Osteocyte (in vitro differentiated cells): ENCODE measurements around the gene PTPN14. TPM values are rescaled to one million over a fixed set of nuclear protein-coding genes. Genes with fewer than 3 reads are reported as not detected.

Source experiments
- DNase-seq: peaks from one replicate; pipeline ENCODE4 v3.0.0; 2021; ENCODE audit warnings: mixed read lengths; ENCODE audit not compliant: unreplicated experiment; ENCODE audit errors: extremely low spot score
- H3K27ac Mint-ChIP-seq: one replicate; pipeline ENCODE4 v1.8.0; 2021; ENCODE audit warnings: mild to moderate bottlenecking, mixed read lengths; ENCODE audit not compliant: unreplicated experiment
- H3K27me3 Mint-ChIP-seq: one replicate; pipeline ENCODE4 v1.8.0; 2021; ENCODE audit warnings: mixed read lengths; ENCODE audit not compliant: unreplicated experiment
- H3K36me3 Mint-ChIP-seq: one replicate; pipeline ENCODE4 v1.8.0; 2021; ENCODE audit warnings: mixed read lengths; ENCODE audit not compliant: unreplicated experiment
- H3K4me1 Mint-ChIP-seq: one replicate; pipeline ENCODE4 v1.8.0; 2021; ENCODE audit warnings: mixed read lengths; ENCODE audit not compliant: unreplicated experiment
- H3K4me3 Mint-ChIP-seq: one replicate; pipeline ENCODE4 v1.8.0; 2021; ENCODE audit warnings: mild to moderate bottlenecking, moderate library complexity, mixed read lengths; ENCODE audit not compliant: unreplicated experiment
- H3K9me3 Mint-ChIP-seq: one replicate; pipeline ENCODE4 v1.8.0; 2021; ENCODE audit warnings: mixed read lengths; ENCODE audit not compliant: unreplicated experiment
- CTCF ChIP-seq: fragments of 200-600 bp; sonication (generic); IDR thresholded peaks from 2 replicates; pipeline ENCODE4 v1.5.0; 2021; ENCODE audit warnings: antibody characterized with exemption, mild to moderate bottlenecking, moderate library complexity
- total RNA-seq: library from RNA; stranded (reverse); gene quantifications from 2 replicates; pipeline ENCODE4 v1.2.1, GENCODE V29; 2021

PTPN14 gene
- total RNA-seq, 1 donor from 2014 or later: 140 TPM

GRCh38 chr1:214363386-214363785 is 188.0 kb downstream of the PTPN14 start:
- TF ChIP-seq CTCF: no peak
- peaks cover 5% of the 10 kb centered on the region for H3K4me1 Mint-ChIP-seq
- no peaks in the 10 kb centered on the region for H3K27me3 Mint-ChIP-seq
- peak overlapping the region; percentile 27 for H3K27ac Mint-ChIP-seq
- H3K36me3 Mint-ChIP-seq: peaks cover 68% of the 10 kb centered on the region
- no peak for DNase-seq
- no peak overlapping the region for H3K4me3 Mint-ChIP-seq
- no peaks in the 10 kb centered on the region for H3K9me3 Mint-ChIP-seq

GRCh38 chr1:214362188-214362882 is 189.1 kb downstream of the PTPN14 start:
- no peaks in the 10 kb centered on the region for H3K27me3 Mint-ChIP-seq
- H3K4me1 Mint-ChIP-seq: peaks cover 5% of the 10 kb centered on the region
- H3K27ac Mint-ChIP-seq: peak overlapping the region; percentile 41
- TF ChIP-seq CTCF: no peak
- H3K4me3 Mint-ChIP-seq: no peak overlapping the region
- DNase-seq: no peak
- H3K9me3 Mint-ChIP-seq: no peaks in the 10 kb centered on the region
- peaks cover 73% of the 10 kb centered on the region for H3K36me3 Mint-ChIP-seq

- H3K36me3 Mint-ChIP-seq: peaks cover 75% of the 10 kb centered on the region
- peak overlapping the region; percentile 24 for H3K27ac Mint-ChIP-seq
- H3K4me3 Mint-ChIP-seq: no peak overlapping the region
- TF ChIP-seq CTCF: no peak
- H3K9me3 Mint-ChIP-seq: no peaks in the 10 kb centered on the region
- H3K27me3 Mint-ChIP-seq: no peaks in the 10 kb centered on the region
- H3K4me1 Mint-ChIP-seq: peaks cover 7% of the 10 kb centered on the region
- DNase-seq: peak; percentile 44
These were observed 189.8 kb downstream of the PTPN14 start for GRCh38 chr1:214361636-214362035.

GRCh38 chr1:214360525-214361164 is 190.8 kb downstream of the PTPN14 start:
- H3K27me3 Mint-ChIP-seq: no peaks in the 10 kb centered on the region
- TF ChIP-seq CTCF: no peak
- DNase-seq: no peak
- no peaks in the 10 kb centered on the region for H3K9me3 Mint-ChIP-seq
- H3K4me3 Mint-ChIP-seq: no peak overlapping the region
- H3K27ac Mint-ChIP-seq: peak overlapping the region; percentile 11
- H3K4me1 Mint-ChIP-seq: peaks cover 13% of the 10 kb centered on the region
- peaks cover 76% of the 10 kb centered on the region for H3K36me3 Mint-ChIP-seq

- H3K4me1 Mint-ChIP-seq: peaks cover 18% of the 10 kb centered on the region
- TF ChIP-seq CTCF: no peak
- no peak for DNase-seq
- no peaks in the 10 kb centered on the region for H3K27me3 Mint-ChIP-seq
- H3K27ac Mint-ChIP-seq: no peak overlapping the region
- H3K4me3 Mint-ChIP-seq: no peak overlapping the region
- peaks cover 76% of the 10 kb centered on the region for H3K36me3 Mint-ChIP-seq
- H3K9me3 Mint-ChIP-seq: no peaks in the 10 kb centered on the region
These were observed 191.3 kb downstream of the PTPN14 start for GRCh38 chr1:214360116-214360515.
